HG02970 (cell line): ENCODE measurements around the gene THRB.
"Not testable (repeated sequence)": the region's sequence is repeated elsewhere in the genome, so short reads cannot be mapped to it uniquely, and the experiment has no call there.

ENCODE experiments used
- ATAC-seq: cut with Tn5 transposase; IDR thresholded peaks from one replicate; pipeline ENCODE4 v1.9.1; 2021; ENCODE audit warnings: mild to moderate bottlenecking, moderate library complexity, moderate number of reproducible peaks; ENCODE audit not compliant: unreplicated experiment, low FRiP score

THRB gene

DNA sequence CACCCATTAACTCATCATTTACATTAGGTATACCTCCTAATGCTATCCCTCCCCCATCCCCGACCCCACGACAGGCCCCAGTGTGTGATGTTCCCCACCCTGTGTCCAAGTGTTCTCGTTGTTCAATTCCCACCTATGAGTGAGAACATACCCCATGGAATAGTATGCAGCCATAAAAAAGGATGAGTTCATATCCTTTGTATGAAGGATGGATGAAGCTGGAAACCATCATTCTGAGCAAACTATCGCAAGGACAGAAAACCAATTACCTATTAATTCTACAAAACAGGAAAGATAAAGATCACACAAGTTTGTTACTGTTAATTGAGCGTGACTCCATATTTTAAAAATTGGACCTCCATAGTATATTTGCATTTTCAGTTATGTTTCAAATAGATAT is 81.0 kb downstream of the THRB start:
- ATAC-seq = not testable (repeated sequence)

DNA sequence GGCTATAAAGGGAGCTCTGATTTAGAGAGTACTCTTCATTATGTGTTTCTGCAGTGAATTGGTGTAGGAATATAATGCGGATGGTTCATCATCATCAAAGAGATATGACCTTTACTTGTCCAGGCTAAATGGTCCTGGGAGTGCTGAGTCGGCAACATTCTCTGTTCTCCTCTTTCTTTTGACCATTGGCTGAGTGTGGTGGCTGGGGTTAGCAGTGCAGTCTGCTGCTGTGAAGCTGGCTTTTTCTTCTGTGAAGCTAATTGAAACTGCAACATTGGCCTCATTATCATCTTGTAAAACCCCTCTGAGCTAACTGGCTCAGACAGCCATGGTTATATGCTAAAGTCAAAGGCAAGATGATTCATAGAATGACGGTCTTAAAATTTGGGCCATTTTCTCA is 83.8 kb downstream of the THRB start:
- ATAC-seq = no peak

DNA sequence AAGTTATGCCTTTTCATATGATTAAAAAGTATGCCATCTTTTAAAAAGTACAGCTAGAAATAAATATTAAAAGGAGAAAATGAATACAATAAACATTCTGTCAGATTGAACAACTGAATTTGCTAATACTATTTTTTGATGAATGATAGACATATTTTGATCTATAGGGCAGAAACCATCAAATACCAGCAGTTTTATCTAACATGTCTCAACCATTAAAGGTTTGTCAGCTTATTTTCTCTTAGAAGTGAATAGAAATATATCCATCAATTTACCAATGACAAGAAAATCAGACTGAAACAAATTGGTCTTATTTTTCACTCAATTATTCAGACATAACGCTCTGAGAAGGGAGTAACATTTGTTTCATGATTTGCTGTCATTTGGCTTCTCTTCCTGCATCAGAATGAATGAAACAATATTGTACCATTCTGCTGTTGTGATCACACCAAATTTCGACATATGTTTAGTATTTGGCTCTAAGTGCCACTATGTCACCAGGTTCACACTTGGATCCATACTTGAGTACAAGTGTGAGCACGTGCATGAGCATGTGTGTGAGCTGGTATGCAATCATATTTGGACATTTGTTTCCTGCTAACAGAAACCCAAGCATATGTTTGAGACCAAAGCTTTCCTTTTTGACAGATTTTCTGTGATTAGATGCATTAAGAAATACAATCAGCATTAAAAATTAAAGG is 86.5 kb downstream of the THRB start:
- ATAC-seq = no peak

DNA sequence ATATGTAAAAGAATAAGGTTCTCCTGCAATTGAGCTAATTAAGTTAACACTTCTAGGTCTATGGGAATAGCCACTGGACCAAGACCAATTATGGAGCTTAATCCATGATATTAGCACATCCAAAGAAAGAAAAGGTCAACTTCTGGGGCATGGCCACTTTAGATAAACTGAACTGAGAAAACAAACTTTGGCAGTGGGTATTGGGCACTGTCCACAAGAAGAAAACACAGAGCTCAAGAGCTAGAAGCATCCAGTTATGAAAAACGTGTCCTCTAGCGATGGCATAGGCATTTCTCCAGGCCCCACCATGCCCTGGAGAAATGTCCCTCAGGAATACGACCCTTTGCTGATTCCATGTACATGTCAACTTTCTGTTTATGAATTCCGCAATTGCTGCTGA is 87.8 kb downstream of the THRB start:
- ATAC-seq = no peak

DNA sequence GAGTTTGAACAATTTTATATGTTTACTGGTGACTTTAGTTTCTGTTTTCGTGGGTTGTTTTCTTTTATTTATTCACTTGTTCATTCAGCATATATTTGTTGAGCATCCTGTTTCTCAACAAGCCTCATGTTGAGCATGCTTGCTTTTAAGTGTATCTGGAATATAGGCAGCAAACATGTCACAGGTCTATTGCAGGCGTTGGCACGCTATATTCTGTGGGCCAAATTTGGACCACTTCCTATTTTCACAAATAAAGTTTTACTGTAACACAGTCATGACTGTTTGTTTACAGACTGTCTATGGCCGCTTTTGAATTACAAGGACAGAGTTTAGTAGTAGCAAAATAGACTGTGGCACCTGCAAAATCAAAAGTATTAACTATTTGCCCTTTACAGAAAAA is 89.6 kb downstream of the THRB start:
- no peak for ATAC-seq

DNA sequence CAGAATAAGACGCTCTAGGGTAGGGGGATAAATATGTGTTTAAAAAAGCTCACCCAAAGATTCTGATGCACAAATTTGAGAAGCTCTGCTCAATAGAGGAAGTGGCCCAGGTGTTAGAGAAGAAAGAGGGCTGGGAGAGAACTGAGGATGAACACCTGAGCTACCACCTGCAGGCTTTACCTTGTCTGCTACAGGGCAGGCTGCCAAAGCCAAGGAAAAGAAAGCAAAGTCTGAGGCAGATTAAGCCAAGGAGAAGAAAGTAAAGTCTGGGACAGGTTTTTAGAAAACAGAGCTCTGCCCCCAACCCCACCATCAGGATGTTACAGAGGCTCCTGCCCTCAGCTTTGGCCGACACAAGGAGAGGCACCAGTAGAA is 92.9 kb downstream of the THRB start:
- ATAC-seq = no peak

DNA sequence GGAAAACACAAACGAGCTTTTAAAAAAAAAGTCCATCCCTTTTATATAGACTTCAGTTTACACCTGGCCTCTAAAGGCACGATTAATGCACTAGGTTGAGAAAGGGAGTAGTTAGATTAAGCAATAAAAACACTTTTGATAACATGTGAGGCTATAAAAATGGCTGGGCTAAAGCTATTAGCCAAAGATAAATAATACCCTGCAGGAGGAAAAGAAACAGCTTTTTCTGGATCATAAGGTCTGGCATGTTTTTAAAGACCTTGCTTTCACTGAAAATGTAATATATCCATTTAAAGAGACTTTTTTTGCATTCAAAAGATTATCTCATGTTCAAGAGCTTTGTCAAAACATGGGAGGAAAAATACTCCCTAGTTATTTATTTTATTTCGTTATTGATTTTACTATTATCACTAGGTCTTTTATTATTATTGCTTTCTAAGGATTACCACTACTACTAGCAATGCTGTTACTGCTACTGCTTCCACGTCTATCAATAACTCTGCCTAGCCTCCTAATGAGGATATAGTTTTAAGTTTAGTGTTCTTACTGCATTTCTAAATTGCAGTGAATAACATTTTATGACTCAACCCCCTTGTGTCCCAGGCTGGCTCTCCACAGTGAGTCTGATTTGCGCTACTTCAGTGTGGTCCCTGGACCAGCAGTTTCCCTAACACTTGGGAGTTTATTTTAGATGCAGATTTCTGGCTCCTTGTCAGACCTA is 93.4 kb downstream of the THRB start:
- ATAC-seq = no peak

DNA sequence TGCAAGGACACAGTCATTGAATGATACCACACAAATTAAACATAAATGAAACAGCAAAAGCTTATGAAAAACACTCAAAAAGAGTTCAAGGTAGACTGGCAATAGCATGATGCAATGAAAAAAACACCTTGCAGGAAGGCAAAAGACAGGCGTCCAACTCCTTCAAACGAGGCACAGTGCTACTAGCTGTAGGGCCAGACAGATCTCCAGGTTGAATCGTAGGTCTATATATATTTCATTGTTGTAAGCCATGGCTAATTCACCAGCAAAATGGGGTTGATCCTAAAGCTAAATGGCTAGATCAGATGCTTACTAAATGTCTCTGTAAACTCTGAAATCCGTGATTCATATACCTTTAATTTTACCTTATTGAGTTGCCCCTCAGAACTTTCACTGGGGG is 94.2 kb downstream of the THRB start:
- ATAC-seq = no peak

DNA sequence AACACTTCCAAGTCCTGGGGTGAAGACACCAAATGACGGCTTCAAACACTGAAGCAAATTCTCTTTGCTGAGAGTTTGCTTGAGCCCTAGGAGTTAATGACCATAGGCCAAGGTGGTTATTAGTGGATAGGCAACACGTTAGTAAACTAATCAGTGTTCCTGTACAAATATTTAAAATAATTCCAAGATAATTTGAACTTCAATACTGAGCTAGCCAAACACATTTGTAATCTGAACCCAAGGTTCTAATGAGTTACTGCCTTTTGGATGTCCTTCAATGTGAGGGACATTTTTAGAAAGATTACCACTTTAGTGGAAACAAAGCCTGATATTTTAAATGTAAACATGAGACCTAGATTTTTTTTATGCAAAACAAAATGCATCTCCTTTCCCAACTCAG is 94.6 kb downstream of the THRB start:
- no peak for ATAC-seq

DNA sequence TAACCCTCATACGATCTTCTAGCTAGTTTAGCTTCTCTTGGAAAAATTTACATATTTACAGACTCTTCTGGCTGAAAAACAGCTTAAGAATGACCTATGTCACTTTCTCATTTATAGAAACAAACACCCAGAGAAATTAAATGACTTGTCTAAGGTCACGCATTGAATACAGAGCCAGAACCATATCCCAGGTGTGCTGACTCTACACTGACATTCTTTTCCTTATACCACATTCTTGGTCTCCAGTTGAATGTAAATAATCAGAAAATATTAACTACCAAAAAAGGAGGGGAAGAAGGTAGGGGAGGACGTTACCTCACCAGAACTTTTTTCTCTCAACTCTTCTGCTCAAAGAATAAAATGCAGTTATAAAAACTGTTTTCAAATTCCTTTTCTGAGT is 95.0 kb downstream of the THRB start:
- no peak for ATAC-seq

DNA sequence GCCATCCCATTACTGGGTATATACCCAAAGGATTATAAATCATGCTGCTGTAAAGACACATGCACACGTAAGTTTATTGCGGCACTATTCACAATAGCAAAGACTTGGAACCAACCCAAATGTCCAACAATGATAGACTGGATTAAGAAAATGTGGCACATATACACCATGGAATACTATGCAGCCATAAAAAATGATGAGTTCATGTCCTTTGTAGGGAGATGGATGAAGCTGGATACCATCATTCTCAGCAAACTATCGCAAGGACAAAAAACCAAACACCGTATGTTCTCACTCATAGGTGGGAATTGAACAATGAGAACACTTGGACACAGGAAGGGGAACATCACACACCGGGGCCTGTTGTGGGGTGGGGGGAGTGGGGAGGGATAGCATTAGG is 95.9 kb downstream of the THRB start:
- not testable (repeated sequence) for ATAC-seq

DNA sequence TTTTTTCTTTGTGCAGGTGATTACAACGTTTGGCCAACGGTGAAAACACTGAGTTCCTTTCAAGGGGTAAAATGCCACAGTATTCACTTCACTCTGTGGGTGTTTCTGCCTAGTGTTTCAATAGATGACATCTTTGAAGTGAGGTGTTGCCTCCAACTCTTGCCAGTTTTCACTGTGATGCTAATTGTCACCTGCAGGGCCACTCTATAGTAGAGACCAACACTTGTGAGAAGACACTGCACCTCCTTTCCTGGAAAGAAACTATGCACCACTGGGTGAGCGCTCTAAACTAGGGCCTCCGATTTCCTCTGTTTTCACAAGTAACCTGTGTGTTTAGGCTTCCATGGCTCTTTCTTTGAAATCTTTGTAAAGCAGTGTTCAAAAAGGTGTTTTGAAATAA is 98.3 kb downstream of the THRB start:
- ATAC-seq = no peak

DNA sequence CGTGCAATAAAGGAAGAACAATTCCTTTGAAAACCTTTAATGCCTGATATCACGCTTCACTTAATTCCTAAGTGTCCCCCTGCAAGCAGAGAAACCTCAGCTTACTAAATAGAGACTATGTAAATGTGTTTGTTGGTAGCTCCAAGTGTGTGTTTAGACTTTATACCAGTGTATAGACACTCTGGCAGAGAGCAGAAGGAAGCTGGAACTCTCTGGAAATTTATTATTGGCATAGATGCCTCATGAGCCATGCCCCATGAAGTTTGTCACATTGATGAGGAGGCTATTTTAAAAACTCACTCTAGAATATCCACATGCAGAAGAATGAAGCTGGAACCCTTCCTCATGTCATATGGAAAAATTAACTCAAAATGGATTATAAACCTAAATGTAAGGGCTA is 99.9 kb downstream of the THRB start:
- ATAC-seq = no peak

DNA sequence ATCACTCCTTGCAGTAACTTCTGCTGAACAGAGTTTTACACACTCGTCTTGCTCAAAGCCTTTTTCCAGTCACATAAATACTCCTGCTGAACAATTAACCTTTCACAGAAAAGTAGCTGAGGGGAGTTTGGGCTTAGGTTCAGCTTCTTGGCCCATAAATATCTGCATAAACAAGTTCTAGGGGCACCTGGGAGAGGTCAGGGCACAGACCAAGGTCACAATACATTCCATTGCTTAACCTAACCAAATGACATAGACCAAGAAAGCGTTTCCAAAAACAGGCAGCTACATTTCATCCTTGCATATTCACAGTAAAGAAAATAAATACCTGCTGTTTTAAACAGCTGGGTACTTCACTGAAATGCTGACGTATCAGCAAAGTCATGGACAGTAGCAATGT is 101.3 kb downstream of the THRB start:
- no peak for ATAC-seq

DNA sequence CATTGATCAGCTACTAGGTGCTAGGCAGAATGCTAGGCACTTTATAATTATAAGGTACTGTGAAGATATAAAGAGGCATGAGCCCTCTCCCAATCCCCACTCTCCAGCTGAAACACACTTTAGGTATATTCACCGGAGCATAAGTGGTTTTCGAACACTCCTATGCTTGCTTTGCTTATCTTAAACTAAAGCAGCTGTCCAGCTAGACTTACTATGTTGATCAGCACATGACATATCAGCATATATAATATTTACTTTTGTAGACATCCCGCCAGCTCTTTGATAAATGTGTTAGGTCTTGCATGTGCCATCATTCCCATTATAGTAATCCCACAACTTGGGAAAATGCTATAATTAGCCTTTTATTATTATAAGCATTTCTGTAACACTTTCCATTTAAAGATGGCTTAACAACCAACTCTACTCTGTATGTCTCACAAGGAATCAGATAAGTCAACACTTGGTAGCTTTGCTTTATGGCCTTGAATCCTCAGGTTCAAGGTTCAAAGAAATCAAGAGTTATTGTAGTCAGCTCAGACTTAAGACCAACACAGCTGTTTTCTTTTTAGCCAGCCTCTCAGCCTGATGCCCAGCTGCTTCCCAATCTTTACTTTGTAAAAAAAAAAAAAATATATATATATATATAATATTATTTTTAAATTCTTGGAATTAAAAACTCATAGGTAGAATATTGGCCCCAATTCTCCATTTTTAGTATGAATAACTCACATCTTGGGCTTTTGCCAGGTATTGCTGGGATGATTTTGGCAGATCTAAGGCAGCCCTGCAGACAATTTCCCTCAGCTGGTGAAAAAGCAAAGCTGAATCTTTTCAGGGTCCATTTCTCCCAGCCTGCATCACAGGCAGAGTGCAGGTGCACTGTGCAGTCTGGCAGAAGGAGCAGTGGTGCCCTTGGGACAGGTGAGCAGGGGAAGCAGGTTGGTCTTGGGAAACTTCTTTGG is 104.2 kb downstream of the THRB start:
- ATAC-seq = no peak

DNA sequence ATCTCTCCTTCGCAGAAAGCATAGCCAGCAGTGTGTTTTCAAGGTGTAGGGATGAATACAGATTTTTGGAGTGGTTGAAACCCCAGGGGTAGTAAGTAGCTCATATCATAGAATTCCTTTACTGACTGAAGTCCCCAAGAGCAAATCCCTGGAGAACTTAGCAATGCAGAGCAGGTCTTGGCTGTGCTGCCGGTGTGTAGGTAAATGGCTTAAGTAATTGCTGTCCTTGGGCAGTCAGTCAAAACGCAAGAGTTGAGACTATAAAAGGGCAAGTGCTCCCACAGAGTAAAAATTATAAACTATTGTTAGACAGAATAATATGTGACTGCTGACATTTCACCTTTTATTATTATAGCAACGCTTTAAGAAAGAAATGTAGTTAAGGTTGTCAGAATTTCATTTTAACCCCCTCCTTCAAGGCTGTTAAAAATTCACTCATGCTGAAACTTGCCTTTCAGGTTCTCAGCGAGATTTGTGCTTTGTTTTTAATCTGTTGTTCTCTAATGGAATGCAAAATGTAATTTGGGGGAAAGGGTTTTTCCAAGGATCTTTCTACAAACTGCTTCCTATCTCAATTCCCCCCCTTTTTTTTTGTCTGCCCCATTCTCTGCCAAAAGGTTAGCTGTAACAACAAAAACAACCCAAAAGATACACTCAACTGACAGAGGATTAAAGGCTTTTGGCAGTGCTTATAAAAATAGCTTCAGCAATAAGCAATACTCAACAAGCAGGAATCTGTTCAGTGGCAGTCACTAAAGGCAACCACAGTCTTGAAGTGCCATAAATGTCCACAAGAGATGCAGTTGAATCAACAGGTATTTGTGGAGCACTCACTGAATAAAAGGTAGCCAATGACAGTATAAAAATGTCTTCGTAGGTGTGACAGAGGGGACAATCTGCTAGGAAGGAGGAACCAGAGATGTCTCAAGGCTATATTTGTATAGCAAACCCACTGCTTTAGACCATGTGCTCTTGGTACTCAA is 105.3 kb downstream of the THRB start:
- ATAC-seq = no peak

DNA sequence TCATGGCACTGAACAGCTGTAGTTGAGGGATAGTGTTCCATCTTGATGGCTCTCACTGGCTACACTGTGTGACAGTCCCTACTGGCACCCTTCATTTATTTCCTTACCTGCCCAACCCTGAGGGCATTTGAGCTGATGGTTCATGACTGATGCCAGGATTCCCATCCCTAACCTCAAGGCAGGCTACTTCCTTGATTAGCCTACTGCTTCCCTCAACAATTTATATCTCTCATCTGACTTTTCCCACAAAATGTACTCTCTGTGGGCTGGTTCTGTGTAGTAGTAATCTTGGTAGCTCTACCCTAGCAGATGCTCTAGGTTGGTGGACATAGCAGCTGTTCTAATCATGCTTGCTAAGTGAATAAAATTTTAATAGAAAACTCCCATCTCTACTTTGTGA is 106.0 kb downstream of the THRB start:
- no peak for ATAC-seq

DNA sequence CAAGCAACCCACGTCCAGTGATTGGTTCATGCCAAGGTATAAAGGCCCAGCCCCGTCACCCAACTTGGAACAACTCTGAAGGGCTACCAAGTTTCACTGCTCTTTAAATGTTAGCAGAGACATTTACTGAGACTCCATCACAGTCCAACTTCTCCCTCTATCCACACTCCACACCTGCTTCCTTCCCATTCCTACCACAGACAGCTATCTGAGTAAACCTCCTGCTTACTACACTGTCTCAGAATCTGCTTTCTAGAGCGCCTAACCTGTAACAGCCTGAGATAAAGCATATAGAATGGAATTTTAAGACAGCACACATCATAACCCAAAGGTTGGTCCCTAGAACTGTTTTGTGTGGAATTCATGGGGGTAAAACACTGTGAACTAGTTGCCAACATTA is 106.5 kb downstream of the THRB start:
- no peak for ATAC-seq

DNA sequence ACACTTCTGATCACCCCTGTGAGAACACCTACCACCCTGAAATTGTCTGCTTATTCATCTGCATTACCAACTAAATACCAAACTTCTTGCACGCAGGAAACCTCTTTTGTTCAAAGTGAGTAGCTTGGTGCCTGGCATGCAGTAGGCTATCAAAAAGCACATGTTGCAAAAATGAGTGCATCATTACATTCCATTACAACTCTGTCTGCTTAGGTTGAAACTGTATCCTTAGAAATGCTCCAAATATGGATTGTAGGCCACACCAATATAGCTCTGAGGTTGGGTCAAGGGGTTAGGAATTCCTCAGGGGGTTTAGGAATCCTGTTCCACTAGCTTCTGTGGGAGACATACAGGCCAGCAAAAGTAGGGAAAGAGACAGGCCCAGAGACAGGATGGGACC is 107.2 kb downstream of the THRB start:
- no peak for ATAC-seq

DNA sequence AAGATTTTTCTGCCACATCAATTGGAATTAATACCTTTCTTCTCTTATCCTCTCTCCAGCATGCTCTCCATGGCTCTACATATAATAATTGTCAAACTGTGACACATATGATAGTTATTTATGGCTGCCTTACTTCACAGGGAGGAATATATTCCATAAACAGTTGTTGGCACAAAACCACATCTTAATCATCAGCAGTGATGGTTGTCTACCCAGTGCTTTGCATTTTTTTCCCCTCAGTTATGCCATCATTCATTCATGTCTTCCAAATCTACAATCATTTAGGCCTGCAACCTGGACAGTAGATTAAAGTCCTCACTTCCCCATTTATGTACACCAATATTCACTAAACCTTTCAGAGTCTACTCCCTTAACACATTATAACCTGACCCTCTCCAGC is 107.7 kb downstream of the THRB start:
- no peak for ATAC-seq
